NCI-H1092 treated with DMSO at 0.1 percent for 48 hours (cell line): ENCODE results near the gene ZNF189.
"Not testable (repeated sequence)": the region's sequence is repeated elsewhere in the genome, so short reads cannot be mapped to it uniquely, and the experiment has no call there.

Experiments used
- DNase-seq: peaks from one replicate; lab custom pipeline; 2025; lab: John Stamatoyannopoulos, UW

The ZNF189 gene

DNA sequence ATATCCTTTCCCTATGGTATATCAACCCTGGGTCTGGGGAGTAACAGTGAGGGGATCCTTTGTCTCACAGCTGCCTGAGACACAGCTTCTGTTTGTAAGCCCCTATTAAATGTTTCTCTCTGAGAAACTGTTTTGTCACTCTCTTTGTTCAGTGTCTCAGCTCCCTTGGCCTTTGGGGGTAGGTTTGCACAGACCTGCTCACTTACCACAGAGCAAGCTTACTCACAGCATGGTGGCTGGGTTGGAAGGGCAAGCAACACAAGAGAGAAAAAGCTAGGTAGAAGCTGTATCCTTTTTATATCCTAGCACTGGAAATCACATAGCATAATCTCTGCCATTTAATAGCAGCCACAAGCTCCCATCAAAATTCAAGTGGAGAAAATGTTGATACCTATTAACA is 18.4 kb upstream of the ZNF189 start:
- DNase-seq, result no peak

DNA sequence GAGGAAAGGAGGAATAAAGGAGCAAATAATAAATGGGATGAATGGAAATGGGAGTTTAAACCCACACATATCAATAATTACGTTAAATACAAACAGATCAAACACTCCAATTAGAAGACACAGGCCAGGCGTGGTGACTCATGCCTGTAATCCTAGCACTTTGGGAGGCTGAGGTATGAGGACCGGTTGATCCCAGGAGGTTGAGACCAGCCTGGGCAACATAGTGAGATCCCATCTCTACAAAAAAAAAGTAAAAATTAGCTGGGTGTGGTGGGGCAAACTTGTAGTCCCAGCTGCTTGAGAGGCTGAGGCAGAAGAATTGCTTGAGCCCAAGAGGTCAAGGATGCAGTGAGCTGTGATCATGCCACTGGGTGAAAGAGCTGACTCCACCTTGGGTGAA is 17.5 kb upstream of the ZNF189 start:
- no peak for DNase-seq

DNA sequence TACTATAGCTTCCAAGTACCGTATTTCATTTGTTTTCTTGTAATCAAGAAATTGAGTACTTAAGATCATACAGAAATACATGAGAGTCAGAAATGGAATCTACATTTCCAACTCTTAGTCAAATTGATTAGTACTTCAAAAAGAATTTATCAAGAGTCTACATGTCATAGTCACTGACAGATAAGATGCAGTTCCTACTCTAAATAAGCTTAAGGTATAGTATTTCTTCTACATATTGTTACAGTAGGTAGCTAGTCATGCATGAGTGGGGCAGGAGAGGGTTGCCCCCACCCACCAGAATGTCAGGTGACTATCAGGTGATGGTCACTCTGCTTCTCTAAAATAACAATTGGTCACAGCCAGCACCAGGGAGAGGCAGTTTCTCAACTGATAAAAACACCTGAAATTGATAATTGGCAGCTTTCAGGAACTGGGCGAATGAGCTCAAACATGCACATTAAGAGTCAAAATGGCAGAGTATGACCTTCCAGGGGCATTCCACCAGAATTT is 16.8 kb upstream of the ZNF189 start:
- DNase-seq, result no peak

DNA sequence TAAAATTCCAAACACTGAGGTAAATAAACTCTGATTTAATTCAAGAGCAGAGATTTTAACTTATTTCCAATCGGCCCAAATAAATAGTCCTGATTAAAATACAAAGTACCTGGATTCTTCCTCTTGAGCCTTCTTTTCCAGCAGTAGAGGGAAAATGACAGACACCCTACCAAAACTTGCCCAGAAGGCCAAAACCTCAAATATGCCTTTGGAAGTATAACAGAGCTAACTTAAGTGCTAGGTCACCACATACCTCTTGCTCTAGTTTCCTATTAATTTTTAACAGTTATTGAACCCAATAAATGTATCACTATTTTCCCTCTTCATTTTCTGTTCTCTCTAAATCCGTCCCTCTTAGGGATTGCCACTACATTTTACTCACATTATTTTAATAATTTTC is 15.3 kb upstream of the ZNF189 start:
- no peak for DNase-seq

DNA sequence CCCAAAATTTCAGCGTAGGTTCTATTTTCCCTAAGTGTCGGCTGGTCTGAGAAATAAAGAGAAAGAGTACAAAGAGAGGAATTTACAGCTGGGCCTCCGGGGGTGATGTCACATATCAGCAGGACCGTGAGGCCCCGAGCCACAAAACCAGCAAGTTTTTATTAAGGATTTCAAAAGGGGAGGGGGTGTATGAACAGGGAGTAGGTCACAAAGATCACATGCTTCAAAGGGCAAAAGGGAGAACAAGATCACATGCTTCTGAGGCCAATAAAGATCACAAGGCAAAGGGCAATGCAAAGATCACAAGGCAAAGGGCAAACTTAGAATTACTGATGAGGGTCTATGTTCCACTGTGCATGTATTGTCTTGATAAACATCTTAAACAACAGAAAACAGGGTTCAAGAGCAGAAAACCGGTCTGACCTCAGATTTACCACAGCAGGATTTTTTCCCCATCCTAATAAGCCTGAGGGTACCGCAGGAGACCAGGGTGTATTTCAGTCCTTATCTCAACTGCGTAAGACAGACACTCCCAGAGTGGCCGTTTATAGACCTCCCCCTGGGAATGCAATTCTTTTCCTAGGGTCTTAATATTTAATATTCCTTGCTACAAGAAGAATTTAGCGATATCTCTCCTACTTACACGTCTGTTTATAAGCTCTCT is 13.6 kb upstream of the ZNF189 start, which contains the start of gene BAAT:
Gene BAAT (minus strand): TSS at position 134 of the 664 bp plus-strand sequence. CDS start 13,602 bp downstream, outside the sequence.
- not testable (repeated sequence) for DNase-seq

DNA sequence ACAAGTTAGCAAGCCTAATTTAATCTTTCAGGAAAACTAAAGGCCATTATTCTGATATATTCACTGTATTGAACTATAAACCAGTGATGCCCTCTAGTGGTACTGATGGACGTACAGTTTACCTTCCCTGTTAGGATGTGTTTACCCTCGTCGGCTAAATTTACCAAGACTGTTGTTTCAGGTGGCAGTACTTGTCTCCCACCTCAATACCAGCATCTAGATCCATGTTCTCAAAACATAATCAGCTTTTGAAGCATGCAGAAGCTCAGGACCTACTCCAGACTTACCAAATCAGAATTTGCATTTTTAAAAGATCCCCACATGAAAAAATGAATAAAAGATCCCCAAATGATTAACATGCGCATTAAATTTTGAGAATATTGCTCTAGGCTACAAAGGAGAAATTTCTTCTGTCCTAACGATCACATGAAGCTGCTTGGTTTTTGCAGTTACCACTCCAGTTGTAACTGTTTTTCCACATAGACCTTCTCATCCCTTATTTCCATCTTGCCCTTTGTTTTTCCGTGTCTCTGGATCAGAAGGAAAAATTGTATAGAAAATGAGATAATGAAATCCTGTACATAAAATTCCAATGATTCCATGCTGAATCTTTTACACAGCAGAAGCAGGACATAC is 10.7 kb upstream of the ZNF189 start:
- DNase-seq, result peak; percentile 76

DNA sequence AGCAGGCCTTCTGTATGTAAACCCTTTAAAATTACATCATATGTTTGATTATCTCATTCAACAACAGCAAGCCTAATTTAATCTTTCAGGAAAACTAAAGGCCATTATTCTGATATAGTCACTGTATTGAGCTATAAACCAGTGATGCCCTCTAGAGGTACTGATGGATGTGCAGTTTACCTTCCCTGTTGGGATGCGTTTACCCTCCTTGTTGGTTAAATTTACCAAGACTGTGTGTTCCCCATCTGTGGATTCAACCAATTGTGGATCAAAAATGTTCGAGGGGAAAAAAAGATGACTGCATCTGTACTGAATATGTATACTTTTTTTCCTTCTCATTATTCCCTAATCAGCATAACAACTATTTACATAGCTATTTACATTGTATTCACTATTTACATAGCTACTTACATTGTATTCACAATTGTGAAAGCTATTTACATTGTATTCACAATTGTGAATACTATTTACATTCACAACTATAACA is 10.1 kb upstream of the ZNF189 start:
- peak; percentile 38 for DNase-seq

DNA sequence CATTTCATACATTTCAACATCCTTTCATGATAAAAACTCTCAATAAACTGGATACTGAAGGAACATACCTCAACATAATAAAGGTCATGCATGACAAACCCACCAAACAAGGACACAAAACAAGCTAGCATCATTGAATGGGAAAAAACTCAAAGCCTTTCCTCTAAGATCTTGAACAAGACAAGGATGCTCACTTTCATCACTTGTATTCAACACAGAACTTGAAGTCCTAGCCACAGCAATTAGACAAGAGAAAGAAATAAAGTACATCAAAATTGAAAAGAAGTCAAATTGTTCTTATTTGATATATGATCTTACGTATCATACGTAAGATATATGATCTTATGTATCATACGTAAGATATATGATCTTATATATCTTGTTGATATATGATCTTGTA is 5.5 kb upstream of the ZNF189 start:
- no peak for DNase-seq

DNA sequence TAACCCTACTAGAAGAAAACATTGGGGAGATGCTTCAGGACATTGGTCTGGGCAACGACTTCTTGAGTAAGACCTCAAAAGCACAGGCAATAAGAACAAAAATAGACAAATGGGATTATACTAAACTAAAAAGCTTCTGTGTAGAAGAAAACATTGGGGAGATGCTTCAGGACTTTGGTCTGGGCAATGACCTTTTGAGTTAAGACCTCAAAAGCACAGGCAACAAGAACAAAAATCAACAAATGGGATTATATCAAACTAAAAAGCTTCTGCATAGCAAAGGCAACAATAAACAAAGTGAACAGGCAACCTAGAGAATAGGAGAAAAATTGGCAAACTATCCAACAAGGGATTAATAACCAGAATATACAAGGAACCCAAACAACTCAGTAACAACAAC is 4.0 kb upstream of the ZNF189 start:
- no peak for DNase-seq

DNA sequence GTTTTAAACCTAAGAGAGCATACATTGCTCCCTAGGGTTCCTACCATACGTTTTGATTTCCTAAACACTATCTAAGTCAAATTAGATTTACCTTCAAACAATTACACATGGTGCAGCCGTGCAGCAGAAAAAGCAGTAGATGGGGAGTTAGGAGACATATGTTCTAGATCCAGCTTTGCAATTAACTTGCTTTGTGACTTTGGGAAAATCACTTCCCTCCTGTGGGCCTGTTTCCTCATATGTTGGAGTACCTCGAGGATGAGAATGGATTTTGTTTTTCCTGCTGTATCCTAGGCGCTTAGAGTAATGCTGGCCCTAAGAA is 944 bp upstream of the ZNF189 start:
- DNase-seq, result peak; percentile 35

DNA sequence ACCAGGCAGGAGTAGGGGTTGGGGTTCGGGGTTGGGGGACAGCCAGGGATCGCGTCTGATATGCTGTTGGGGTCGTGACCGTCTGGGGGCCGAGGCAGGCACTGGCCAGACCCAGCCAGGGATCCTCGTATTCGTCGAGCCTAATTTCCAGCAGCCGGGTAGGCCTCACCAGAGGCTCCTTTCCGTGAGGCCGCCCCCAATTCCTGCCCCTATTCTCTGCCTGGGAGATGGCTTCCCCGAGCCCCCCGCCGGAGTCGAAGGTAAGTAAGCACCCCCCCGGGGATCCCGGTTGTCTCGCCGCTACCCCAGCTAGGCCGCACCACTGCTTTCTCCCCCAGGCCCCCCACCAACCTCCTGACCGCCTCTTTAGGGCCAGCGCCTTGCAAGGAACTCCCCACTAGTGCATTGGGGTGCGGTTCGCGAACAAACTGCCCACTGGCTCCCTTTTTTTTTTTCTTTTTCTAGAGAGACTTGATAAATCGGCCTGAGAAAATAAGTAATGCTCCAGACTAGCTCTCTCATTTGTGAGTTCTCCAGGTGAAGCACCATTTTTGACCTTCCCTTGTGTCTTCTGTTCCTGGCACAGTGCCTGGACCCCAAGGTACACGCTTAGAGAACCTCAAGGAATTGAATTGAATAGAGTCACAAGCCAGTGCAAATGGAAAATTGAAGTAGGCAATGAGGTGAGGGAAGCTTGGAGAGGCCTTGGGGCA is 435 bp downstream of the ZNF189 start:
- no peak for DNase-seq

DNA sequence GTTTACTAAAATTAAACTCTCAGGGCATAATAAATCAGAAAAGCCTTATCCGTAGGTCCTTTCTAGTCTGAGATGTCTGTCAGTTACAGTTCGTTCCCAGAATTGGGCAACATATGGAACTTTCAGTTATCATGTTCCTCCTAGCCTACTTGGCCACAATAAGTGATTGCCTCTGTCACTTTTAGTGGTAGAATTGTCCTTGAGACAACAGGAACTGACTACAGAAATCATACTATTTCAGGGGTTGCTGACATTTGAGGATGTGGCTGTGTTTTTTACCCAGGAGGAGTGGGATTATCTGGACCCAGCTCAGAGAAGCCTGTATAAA is 956 bp downstream of the ZNF189 start:
- DNase-seq, result no peak

DNA sequence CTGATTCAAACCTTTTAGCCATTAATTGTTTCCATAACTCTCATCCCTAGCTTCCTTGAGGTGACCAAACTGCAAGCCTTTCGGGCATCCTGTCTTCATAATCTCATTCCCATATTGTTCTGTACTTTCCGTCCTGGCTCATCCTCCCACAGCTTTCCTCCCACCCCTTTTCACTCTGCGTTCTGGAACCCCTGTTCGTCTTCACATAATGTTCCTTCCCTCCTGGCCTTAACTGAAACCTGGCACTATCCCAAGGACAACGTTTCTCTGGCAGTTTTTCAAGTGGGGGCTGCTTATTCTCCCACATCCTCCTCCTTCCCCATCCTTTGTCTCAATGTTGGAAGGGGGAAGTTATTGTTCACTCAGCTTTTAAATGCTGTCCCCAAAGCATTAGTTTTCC is 1.5 kb downstream of the ZNF189 start:
- DNase-seq, result no peak

DNA sequence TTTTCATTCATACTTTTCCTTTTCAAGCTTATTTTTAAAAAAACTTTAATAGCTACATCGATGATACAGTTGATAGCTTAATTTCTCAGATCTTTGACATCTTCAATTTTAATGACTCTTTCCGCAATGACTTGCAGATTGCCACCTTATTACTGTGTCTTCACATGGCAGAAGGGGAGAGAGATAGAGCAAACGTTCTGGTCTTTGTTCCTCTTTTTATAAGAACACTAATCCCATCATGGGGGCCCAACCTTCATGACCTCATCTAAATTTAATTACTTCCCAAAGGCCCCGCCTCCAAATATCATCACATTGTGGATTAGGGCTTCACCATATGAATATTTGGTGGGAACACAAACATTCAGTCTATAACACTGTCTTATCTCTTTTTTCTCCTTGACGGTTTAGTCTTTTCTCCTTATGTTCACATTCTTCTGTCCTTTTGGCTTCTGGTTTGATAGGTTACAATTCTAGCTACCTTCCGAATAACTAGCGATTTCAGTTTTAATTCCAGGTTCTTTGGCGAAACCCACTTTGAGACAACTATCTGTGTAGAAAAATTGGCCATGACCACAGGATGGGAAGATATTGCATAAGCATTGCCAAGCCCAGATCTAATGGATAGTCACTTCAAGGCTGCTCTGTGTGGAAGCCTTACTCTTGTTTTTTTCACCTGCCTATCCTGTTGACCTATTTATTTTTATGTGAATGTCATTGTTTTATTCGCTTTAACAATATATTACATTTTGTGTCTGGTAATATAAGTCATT is 5.0 kb downstream of the ZNF189 start:
- no peak for DNase-seq

DNA sequence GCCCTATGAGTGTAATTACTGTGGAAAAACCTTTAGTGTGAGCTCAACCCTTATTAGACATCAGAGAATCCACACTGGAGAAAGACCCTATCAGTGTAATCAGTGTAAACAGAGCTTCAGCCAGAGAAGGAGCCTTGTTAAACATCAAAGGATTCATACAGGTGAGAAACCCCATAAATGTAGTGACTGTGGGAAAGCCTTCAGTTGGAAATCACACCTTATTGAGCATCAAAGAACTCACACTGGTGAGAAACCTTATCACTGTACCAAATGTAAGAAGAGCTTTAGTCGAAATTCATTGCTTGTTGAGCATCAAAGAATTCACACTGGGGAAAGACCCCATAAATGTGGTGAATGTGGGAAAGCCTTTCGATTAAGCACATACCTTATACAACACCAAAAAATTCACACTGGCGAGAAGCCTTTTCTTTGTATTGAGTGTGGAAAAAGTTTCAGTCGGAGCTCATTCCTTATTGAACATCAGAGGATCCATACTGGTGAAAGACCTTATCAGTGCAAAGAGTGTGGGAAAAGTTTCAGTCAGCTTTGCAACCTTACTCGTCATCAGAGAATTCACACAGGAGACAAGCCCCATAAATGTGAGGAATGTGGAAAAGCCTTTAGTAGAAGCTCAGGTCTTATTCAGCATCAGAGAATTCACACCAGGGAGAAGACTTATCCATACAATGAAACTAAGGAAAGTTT is 9.9 kb downstream of the ZNF189 start:
- no peak for DNase-seq

DNA sequence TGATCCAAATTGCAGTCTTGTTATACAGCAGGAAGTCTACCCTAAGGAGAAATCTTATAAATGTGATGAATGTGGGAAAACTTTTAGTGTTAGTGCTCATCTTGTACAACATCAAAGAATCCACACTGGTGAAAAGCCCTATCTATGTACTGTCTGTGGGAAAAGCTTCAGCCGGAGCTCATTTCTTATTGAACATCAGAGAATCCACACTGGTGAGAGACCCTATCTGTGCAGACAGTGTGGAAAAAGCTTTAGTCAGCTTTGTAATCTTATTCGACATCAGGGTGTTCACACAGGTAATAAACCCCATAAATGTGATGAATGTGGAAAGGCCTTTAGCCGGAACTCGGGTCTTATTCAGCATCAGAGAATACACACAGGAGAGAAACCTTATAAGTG is 10.4 kb downstream of the ZNF189 start:
- DNase-seq, result no peak

DNA sequence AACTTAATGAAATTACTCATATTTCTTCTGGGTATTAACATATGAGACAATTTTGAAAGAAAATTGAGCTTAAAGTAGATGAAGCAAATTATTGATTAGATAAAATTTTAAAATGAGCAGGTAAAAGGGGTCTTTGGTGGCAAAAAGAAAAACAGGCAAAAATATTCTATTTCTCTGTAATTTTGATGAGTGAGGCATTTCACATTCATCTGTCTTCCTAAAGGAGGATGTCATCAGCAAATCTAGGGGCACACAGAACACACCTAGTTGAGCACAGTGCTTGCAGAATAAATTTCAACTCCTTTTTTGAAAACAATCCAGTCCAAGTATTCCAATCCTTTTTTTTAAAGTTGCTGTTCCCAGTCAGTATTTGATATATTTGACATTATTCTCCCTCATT is 16.2 kb downstream of the ZNF189 start:
- DNase-seq, result no peak

DNA sequence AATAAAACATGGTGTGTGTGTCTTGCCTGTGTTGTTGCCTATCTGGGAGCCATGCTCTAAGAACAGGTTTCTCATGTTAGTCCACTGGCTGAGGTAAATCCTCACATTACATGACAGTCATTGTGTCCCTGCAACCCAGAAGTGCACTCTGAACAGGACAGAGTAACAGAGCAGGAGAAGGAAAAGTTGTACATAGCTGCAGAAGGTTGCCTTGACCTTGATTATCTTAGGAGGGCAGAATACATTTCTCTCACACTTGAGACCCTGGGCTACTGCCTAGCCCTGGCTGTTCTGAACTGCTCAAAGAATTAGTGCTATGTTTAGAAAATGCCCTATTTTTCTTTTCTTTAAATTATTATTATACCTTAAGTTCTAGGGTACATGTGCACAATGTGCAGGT is 16.9 kb downstream of the ZNF189 start:
- DNase-seq, result no peak

DNA sequence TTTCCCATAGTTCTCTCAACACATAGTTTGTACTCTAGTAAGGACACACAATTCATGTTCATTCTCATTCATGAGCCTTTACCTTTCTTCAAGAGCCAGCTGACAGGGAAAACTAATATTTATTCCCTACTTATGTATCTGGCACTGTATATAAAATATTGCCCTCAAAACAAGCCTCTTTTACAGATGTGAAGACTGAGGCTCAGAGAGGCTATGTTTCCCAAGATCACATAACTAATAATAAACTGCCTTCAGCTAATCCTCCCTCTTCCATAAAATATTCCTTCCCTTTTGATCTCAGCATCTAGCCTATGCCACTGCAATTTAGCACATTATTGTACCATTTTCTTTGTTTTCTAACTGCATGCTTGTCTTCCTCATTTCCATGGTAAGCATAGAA is 18.7 kb downstream of the ZNF189 start:
- no peak for DNase-seq

DNA sequence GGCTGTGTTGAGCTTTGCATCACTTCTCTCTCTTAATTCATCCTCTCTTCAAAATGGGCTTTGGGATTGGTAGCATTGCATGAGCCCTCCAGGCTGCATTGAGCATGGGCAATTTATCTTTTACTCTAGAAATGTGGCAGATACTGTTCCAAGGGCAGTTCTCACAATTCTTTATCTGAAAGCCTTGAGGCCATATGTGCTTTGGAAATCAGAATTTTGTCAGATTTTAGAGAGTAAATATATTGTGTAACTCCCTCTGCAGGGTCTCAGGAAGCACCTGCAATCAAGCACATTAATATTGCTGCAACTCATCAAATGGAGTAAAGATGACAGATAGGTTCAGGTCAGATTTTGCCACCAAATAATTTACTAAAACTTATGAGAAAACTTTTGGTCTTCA is 19.3 kb downstream of the ZNF189 start:
- DNase-seq, result no peak

DNA sequence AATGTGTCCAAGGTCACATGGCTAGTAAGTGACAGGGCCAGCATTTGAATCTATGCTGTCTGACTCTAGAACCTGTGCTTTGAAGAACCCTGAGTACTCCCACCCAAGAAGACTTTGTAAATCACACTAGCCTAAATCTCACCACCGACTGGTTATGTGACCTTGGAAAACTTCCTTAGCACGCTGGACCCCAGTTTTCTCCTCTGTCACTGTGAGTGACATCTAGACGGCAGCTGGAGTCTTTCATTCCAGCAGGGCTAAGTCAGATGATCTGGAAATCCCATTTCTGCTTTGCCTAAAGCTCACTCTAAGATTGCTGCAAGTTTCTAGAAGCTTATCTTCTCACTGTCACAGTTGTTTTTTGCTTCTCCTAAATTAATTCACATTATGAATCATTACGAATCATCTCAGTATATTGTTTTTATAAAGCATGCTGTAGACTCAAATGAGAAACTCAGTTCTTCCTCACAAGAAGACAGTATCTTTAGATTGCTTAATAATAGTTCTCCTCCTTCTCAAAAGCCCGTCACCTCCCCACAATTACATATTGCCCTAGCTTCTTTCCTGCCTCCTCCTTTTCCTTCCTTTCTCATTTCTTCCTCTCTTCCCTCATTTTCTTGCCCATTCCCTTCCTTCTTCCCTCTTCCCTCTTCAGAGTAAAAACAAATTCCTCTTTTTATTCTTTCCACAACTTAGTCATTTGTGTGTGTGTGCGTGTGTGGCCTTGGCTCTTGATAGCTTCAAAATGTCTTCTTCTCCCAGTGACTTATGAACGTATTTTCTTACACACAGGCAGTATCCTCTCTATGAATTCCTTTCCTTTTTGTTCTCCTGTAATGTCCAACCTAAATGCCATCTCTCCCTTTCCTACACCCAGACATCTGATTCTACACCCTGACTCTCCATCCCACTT is 20.1 kb downstream of the ZNF189 start:
- no peak for DNase-seq
